ENCODE results near the gene TRAF4. TPM values are rescaled to one million over a fixed set of nuclear protein-coding genes. Genes with fewer than 3 reads are reported as not detected.

TRAF4 gene
- total RNA-seq, 1 experiment from 2014 or later: 268 TPM

GRCh38 chr17:28725660-28726225 lies 18.1 kb upstream of the TRAF4 start (continued):
- TF ChIP-seq ZSCAN18 (CRISPR knock-in tag; IDR thresholded peaks at IDR 0.05) (no peak), CTCF (IDR thresholded peaks at IDR 0.05) (no peak), E2F5 (CRISPR knock-in tag; IDR thresholded peaks at IDR 0.05) (peak; percentile 71), MXD4 (CRISPR knock-in tag; IDR thresholded peaks at IDR 0.05; ENCODE audit: borderline replicate concordance) (no peak), RELA (CRISPR knock-in tag; IDR thresholded peaks at IDR 0.05; ENCODE audit: borderline replicate concordance) (0 out of 2 replicates have a peak, but pooled peaks have one; percentile 65), ZNF138 (CRISPR knock-in tag; conservative IDR thresholded peaks at IDR 0.05) (no peak), GTF2I (CRISPR knock-in tag; conservative IDR thresholded peaks at IDR 0.05) (no peak), SOX15 (CRISPR knock-in tag; IDR thresholded peaks at IDR 0.05) (no peak), NR3C1 (CRISPR knock-in tag; conservative IDR thresholded peaks at IDR 0.05; ENCODE audit: low read depth) (no peak), ARID4B (CRISPR knock-in tag; IDR thresholded peaks at IDR 0.05; ENCODE audit: borderline replicate concordance) (no peak; the same call in 1 of the 2 replicates), JUN (CRISPR knock-in tag; IDR thresholded peaks at IDR 0.05) (peak; percentile 74), ZNF263 (CRISPR knock-in tag; IDR thresholded peaks at IDR 0.05; ENCODE audit: low read depth) (no peak), ZMAT4 (CRISPR knock-in tag; IDR thresholded peaks at IDR 0.05) (peak; percentile 48; the same call in 1 of the 2 replicates), ZNF416 (CRISPR knock-in tag; IDR thresholded peaks at IDR 0.05) (peak; percentile 95), E2F4 (CRISPR knock-in tag; IDR thresholded peaks at IDR 0.05; ENCODE audit: borderline replicate concordance, low read depth) (no peak), CREM (CRISPR knock-in tag; IDR thresholded peaks at IDR 0.05) (0 out of 2 replicates have a peak, but pooled peaks have one; percentile 53), TEAD1 (CRISPR knock-in tag; IDR thresholded peaks at IDR 0.05) (peak; percentile 62), GABPB1 (CRISPR knock-in tag; IDR thresholded peaks at IDR 0.05) (peak; percentile 34; the same call in 1 of the 2 replicates), ZNF232 (CRISPR knock-in tag; IDR thresholded peaks at IDR 0.05) (peak; percentile 72), NR1H2 (CRISPR knock-in tag; IDR thresholded peaks at IDR 0.05) (no peak), MLX (CRISPR knock-in tag; IDR thresholded peaks at IDR 0.05) (peak; percentile 48; the same call in 1 of the 2 replicates), CBFB (CRISPR knock-in tag; IDR thresholded peaks at IDR 0.05; ENCODE audit: low read depth) (no peak), AFF4 (CRISPR knock-in tag; IDR thresholded peaks at IDR 0.05; ENCODE audit: borderline replicate concordance) (peak; percentile 75), NR2C2 (CRISPR knock-in tag; IDR thresholded peaks at IDR 0.05) (no peak)

All from WTC11 (cell line).